GM18868 (cell line): ENCODE measurements around the gene FLRT1.

Source experiments
- ATAC-seq: cut with Tn5 transposase; IDR thresholded peaks from one replicate; pipeline ENCODE4 v1.9.1; 2021; ENCODE audit warnings: mild to moderate bottlenecking, moderate library complexity; ENCODE audit not compliant: unreplicated experiment

Gene FLRT1

GRCh38 chr11:64064374-64065140, 28.8 kb downstream of the FLRT1 start:
- no peak for ATAC-seq

- no peak for ATAC-seq
Measured at GRCh38 chr11:64065141-64065465, 29.4 kb downstream of the FLRT1 start.

- no peak for ATAC-seq
Measured at GRCh38 chr11:64065712-64066111, 30.0 kb downstream of the FLRT1 start.

- no peak for ATAC-seq
Measured at GRCh38 chr11:64067230-64067993, 31.7 kb downstream of the FLRT1 start.

GRCh38 chr11:64068705-64069400, 33.1 kb downstream of the FLRT1 start:
- no peak for ATAC-seq

- no peak for ATAC-seq
Measured at GRCh38 chr11:64069401-64070313, 33.9 kb downstream of the FLRT1 start.

GRCh38 chr11:64070314-64070681, 34.6 kb downstream of the FLRT1 start:
- ATAC-seq: no peak

- ATAC-seq: no peak
Measured at GRCh38 chr11:64071849-64072248, 36.1 kb downstream of the FLRT1 start.

GRCh38 chr11:64072403-64072802, 36.7 kb downstream of the FLRT1 start:
- no peak for ATAC-seq

GRCh38 chr11:64072871-64073270, 37.1 kb downstream of the FLRT1 start:
- no peak for ATAC-seq

- no peak for ATAC-seq
Measured at GRCh38 chr11:64073542-64073941, 37.8 kb downstream of the FLRT1 start.

- no peak for ATAC-seq
Measured at GRCh38 chr11:64074239-64074638, 38.5 kb downstream of the FLRT1 start.

GRCh38 chr11:64076758-64077157, 41.0 kb downstream of the FLRT1 start:
- ATAC-seq: no peak

GRCh38 chr11:64077607-64078006, 41.9 kb downstream of the FLRT1 start:
- ATAC-seq: no peak

- no peak for ATAC-seq
Measured at GRCh38 chr11:64078284-64078683, 42.6 kb downstream of the FLRT1 start.

GRCh38 chr11:64078905-64079304, 43.2 kb downstream of the FLRT1 start:
- no peak for ATAC-seq

GRCh38 chr11:64080390-64080789, 44.7 kb downstream of the FLRT1 start:
- ATAC-seq: no peak

- no peak for ATAC-seq
Measured at GRCh38 chr11:64081745-64082442, 46.2 kb downstream of the FLRT1 start.

GRCh38 chr11:64083398-64084080, 47.8 kb downstream of the FLRT1 start:
- ATAC-seq: no peak
